CD4-positive, alpha-beta T cell treated with Interleukin-1 beta for 1 hour (primary cell): ENCODE data around the gene TULP4.
"Not testable (repeated sequence)": the region's sequence is repeated elsewhere in the genome, so short reads cannot be mapped to it uniquely, and the experiment has no call there.

ENCODE experiments used
- DNase-seq, 2 donors: peaks; one replicate each; pipeline ENCODE4 v3.0.0-alpha.2; 2020 to 2022

The TULP4 gene

DNA sequence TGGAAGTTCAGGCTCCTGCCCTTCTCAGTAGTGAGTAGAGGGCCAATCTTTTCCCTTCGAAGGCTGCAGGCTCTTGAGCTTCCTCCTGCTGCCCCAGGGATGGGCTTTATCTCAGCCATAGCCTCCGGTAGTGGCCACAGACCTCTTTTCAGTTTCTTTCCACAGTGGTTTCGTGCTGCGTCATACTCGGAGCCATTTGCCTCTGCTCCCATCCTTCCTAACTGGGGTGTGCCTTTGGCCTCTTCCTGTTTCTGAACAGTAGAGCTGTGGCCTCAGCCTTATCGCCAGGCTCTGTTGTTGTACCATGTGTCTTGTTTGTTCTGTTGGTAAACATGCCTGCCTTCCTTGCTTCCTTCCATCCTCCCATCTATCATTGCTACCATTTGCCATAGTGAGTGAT lies 54.1 kb downstream of the TULP4 start:
- no peak for DNase-seq

- DNase-seq: no peak
Measured at GRCh38 chr6:158367816-158368215, 55.6 kb downstream of the TULP4 start.

GRCh38 chr6:158369241-158369640 lies 57.0 kb downstream of the TULP4 start:
- no peak for DNase-seq

GRCh38 chr6:158370805-158371204 lies 58.5 kb downstream of the TULP4 start:
- no peak for DNase-seq

DNA sequence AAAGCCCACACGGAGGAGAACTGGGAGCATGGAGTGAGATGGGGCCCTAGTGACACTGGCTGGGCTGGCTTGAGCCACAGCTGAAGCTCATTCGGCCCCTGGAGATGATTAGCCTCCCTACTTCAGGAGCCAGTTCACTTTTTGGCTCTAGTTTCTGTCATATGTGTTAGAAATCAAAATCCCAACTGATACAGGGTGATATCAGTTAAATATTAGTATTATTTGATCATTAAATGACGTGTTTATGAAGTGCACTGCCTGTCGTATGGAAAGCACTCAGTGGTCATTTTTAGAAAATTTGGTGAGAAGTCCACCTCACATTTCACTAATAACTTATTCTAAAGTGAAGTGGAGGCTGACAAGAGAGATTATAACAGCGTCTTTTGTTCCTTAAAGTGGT lies 59.0 kb downstream of the TULP4 start:
- DNase-seq: no peak

GRCh38 chr6:158372574-158372973 lies 60.3 kb downstream of the TULP4 start:
- no peak for DNase-seq

- no peak for DNase-seq
Measured at GRCh38 chr6:158373214-158373613, 60.9 kb downstream of the TULP4 start.

DNA sequence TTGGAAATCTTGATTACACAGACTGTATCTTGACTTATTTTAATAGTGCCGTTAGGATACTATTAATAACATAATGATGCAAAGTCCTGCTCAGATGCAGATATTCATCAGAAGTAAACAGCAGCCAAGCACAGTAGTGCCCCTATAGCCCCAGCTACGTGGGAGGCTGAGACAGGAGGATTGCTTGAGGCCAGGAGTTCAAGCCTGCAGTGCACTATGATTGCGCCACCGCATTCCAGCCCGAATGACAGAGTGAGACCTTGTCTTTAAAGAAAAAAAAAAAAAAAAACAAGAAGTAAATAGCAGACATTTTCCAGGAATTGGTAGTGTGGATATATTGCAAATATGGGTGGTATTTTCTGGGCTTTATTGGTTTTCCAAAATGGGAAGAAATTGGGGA lies 61.8 kb downstream of the TULP4 start:
- DNase-seq: no peak

- DNase-seq: no peak
Measured at GRCh38 chr6:158376631-158377081, 64.4 kb downstream of the TULP4 start.

DNA sequence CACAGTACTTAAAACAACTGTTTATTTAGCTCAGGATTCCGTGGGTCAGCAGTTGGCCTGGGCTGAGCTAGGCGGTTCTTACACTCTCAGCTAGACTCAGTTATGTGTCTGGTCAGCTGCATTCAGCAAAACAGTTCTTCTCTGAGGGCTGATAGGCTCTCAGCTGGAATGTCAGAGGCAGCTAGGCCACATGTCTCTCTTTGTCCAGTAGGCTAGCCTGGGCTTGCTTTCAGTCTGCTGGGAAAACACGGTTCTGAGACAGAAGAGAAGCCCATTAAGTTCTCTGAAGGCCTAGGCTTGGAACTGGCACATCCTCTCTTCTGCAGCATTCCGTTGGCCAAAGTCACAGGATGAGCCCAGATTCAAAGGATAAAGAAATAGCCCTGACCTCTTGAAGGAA lies 65.6 kb downstream of the TULP4 start:
- no peak for DNase-seq

- DNase-seq: no peak
Measured at GRCh38 chr6:158379336-158379735, 67.1 kb downstream of the TULP4 start.

- DNase-seq: no peak
Measured at GRCh38 chr6:158381214-158381613, 68.9 kb downstream of the TULP4 start.

DNA sequence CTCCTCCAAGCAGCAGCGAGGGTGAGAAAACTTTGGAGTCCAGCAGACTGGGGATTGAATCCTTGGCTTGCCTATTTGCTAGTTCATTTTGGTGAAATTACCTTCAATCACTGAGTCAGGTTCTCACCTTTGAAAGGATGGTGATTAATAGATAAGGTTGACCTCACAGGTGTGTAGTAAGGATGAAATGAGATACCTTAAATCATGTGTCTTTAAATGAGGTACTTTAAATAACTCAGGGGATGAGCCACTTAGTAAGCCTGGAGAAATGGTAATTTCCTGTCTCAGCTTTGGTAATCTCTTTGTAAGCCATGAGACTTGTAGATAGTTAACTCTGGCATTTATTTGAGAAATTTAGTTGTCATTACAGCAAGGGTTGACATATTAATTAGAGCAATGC lies 70.2 kb downstream of the TULP4 start:
- no peak for DNase-seq

GRCh38 chr6:158383057-158383456 lies 70.8 kb downstream of the TULP4 start:
- DNase-seq: no peak

GRCh38 chr6:158383542-158383941 lies 71.3 kb downstream of the TULP4 start:
- DNase-seq: no peak

- no peak for DNase-seq
Measured at GRCh38 chr6:158384671-158385110, 72.4 kb downstream of the TULP4 start.

DNA sequence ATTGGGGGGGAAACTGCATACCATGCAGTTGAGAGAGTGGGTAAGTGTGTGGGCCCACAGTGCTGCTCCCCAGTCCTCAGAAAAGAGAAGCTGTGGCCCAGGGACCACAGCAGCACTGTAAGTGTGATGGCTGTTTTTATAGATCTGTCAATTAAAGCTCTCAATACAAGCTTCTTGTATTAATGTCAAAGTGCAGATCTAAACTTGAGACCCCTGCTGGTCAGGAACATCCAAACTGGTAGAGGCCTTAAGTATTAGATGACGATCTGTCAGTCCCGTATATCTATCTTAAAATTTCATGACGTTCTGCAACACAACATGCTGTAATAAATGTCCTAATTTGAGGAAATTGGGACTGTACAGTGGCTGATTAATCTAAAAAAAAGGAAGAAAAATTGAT lies 74.8 kb downstream of the TULP4 start:
- DNase-seq: peak in 1 of 2 donors; percentile 37

DNA sequence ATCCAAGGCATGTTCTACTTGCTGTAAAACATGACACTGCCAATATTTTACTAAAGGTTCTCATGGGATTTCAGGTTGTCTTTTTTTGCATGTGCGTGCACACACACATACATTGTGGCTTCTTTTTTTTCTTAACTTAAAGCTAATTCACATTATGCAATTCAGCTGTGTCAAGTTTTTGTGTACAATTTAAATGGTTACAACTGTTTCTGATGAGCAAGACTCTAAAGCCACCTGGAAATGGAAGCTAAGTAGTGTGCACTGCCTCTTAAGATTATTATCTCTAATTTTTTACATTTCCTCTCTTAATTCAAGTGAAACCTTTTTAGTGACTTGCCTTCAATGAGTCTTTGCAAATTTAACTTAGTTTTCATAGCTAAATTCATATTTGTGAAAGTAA lies 75.3 kb downstream of the TULP4 start:
- no peak for DNase-seq

DNA sequence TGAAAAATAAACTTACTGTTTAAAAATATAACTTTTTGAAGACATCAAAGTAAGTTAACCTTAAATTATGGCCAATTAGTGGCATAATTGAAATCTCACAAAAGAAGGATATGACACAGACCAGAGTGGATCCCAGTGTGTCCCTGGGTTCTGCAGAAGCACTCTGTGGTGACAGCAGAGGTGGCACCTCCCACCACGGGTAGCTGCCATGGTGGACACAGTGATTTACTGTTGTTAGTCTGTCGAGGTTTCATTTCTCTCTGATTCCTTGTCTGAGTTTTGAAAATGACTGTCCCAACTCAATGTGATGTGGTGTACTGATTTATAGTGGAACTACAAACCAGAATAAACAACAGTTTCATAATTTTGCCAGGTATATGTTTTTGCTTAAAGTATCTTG lies 76.5 kb downstream of the TULP4 start:
- no peak for DNase-seq

DNA sequence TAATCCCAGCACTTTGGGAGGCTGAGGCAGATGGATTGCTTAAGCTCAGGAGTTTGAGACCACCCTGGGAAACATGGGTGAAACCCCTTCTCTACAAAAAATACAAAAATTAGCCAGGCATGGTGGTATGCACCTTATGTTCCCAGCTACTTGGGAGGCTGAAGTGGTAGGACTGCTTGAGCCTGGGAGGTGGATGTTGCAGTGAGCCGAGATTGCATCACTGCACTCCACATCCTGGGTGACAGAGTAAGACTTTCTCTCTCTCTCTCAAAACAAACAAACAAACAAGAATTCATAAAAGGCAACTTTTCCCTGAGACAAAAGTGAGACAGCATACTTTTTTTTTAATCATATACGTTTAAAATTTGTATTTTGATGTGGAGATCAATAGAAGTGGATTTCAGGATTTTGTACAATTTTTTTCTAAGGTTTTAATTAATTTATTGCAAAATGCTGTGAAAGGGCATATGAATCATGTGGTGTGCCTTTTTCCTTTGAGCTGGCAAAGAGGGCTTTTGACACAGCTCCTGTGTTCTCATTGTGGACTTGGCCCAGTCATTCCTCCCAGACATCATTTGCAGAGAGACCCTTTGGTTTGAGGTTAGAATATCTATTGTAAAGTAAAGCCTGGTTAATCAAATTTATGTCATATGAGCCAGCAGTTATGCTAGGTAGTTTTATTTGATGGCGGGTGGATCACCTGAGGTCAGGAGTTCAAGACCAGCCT lies 77.1 kb downstream of the TULP4 start:
- no peak for DNase-seq

GRCh38 chr6:158391276-158391675 lies 79.0 kb downstream of the TULP4 start:
- no peak for DNase-seq

DNA sequence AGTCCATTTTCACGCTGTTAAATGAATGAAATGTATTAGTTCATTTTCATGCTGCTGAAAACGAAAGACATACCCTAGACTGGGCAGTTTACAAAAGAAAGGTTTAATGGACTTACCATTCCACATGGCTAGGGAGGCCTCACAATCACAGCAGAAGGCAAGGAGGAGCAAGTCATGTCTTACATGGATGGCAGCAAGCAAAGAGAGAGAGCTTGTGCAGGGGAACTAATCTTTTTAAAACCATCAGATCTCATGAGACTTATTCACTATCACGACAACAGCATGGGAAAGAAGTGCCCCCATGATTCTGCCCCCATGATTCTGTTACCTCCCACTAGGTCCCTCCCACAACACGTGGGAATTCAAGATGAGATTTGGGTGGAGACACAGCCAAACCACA lies 79.7 kb downstream of the TULP4 start:
- not testable (repeated sequence) for DNase-seq

DNA sequence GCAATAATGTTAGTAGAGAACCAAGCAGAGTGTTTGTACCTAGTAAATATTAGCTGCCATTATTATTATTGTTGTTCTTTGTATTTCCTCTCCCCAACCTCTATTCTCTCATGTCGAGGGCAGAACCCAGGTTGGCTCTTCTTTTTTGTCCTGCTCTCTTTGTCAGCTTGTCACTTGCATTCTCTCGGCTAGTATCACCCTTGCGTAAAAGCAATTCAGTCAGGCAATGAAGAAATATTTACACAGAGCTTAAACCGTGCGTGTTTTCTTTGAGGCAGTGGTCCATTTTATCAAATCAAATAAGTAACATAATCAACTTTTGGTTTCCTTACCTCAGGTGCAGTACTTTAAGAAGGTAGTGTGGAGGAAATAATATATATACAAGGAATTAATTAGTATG lies 83.9 kb downstream of the TULP4 start:
- no peak for DNase-seq

- no peak for DNase-seq
Measured at GRCh38 chr6:158397578-158397977, 85.3 kb downstream of the TULP4 start.
